NT2/D1 (cell line): ENCODE measurements around the gene PNPLA7.

ENCODE experiments used
- SUZ12 ChIP-seq: IDR thresholded peaks from 2 replicates; pipeline ENCODE4 v1.6.1; 2011; ENCODE audit not compliant: insufficient read length, insufficient read depth; ENCODE audit errors: extremely low read depth
- ZNF274 ChIP-seq: IDR thresholded peaks from 2 replicates; pipeline ENCODE4 v1.6.1; 2011; ENCODE audit warnings: mild to moderate bottlenecking, low read depth, low read length

DNA sequence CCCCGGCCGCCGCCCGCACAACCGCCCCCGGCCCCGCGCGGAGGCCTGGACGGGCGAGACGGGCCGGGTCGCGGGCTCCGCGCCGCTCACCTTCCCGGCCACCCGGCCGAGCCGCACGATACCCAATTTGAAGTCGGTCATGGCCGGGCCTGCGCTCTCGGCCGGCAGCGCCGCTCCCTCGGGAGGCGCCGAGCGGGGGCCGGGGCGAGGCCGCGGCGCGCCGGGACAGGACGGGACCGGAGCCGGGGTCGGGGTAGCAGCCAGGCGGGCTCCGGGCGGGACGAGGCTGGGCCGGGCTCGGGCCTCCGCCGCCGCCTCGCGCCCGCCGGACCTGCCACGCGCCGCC, 39.9 kb upstream of the PNPLA7 start:
- TF ChIP-seq ZNF274 (no peak), SUZ12 (no peak)
